ENCODE measurements around the gene MCM3.

The MCM3 gene

DNA sequence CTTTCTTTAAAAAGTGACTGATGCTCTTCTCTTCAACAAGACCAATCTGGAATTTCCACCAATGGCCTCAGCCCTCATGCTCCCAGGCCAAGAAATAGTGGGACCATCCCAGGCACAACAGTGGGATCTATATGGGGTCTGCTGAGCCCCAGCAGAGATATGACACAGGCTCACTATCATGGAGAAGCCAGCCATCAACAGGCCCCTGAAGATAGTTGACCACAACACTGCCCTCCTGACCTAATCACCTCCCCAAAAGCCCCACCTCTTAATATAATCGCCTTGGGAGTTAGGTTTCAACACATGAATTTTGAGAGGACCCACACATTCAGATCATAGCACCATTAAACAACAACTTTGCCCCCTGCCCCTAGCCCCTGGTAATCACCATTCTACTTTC is 16.8 kb upstream of the MCM3 start:
- DNase-seq, result no peak

GRCh38 chr6:52300489-52300931 is 16.0 kb upstream of the MCM3 start:
- DNase-seq, result no peak

GRCh38 chr6:52299653-52300052 is 15.1 kb upstream of the MCM3 start:
- no peak for DNase-seq

DNA sequence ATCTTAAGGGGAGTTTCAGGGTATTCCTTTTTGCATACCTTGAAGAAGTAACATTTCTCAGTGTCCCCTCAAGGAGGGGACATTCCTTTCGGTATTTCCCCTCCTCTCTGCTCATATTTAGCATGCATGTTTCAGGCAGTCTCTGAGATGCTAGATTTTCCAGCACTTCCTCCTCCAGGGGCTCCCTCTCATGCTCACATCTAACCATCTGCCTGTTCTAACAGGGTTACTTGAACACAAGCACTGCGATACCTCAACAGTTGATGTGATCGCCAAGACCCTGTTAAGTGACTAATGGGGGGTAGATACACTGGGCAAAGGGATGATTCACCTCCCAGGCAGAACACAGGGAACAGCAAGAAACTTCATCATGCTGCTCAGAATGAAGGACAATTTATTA is 12.9 kb upstream of the MCM3 start:
- no peak for DNase-seq

- no peak for DNase-seq
These were observed 8.5 kb upstream of the MCM3 start for GRCh38 chr6:52293067-52293466.

GRCh38 chr6:52288841-52289240 is 4.3 kb upstream of the MCM3 start:
- no peak for DNase-seq

- DNase-seq, result no peak
These were observed 3.7 kb upstream of the MCM3 start for GRCh38 chr6:52288216-52288615.

GRCh38 chr6:52286798-52287432 is 2.4 kb upstream of the MCM3 start:
- peak; percentile 53 to 67 for DNase-seq

GRCh38 chr6:52285177-52286068 is 881 bp upstream of the MCM3 start:
- peak in 1 of 2 donors; percentile 58 for DNase-seq

DNA sequence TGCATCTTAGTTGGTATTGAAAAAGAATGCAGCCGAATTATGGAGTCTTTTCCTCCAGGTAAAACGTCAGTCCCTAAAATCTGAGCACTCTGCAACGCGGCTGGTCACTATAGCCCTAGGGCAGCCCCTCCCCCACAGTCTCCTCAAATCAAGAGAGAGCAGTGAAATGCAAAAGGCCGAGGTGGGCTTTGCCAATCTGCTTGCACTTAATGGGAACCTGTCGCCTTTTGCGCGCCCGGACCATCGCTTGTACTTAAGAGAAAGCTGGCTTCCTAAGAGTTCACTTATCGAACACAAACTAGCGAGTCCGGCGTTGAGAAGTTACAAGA is 447 bp downstream of the MCM3 start:
- no peak for DNase-seq

DNA sequence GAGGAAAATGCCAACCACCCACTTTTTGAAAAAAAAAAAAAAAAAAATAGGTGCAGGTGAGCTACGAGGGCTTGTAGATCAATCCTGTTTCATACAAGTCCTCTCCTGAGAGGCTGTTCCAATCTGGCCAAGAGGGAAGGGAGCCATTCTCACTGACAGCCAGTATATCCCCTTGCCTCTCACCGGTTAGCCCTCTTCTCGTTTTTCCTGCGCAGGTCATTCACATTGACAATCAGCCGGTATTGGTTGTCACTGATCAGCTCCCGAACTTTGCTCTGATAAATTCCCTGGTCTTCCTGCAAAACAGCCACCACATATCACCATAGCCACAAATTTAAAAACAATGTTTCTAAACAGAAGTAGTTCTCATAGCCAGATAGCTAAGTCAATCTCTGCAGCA is 1.4 kb downstream of the MCM3 start:
- DNase-seq, result no peak

GRCh38 chr6:52276130-52276529 is 8.4 kb downstream of the MCM3 start:
- no peak for DNase-seq

DNA sequence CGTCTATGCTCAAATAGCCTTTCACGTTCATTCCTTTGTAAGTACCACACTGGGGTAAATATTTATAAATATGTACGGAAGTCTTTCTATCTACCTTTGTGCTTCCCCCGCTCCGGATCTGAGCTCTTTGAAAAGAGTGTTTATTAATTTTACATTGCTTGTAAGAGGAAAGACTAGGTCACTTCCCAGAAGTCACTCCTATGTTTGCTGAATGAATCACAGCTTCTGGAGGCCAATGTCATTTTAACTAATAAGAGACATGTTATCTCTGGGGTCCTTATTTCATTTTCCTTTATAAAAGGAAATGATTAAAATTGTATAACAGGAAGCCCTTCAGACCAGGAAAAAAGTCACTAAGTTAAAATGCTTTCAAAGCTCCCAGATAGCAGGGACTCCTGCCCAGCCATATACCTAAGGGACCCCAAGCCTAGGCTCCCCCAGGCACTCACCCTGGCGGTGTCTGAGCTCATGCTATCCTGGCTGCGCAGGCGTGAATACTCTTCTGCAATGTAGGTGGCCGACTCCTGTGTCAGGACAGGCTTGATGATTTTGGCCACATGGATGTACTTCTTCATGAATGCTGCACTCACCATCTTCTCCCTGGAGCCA is 12.6 kb downstream of the MCM3 start:
- no peak for DNase-seq

DNA sequence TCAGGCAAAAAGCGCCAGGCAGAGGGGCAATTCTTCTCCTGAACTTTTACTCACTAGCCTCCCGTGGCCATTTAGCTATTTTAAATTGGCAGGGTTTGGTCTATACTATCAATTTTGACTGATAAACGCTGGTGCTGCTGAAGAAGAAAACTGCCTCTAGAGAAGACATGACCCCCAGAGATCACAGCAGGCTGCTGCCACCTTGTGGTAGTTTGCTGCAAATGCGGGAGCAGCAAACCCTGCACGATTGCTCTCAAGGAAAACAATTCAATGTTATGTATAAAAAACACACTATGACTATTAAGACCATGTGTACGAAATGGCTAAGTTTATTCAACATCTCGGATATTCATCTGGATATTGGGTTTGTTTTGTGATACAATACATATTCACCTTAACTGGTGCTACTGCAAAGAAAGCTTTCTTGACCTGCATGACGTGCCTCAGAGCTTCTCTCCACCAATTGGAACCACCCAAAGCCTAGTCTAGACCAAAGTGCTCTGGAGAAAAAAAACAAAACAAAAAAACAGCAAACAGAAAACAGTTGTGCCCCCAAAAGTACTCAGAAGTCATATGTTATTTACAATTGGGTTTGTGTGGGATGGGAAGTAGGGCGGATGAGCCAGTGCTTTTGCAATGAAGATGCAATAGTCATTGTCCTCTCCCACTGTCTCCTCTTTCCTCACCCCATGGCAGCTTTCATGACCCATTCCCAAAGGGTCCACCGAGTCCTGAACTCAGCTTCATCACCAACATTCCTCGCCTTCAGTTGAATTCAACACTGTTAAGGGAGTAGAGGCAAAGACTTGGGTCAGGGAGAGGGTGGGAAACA is 20.6 kb downstream of the MCM3 start:
- DNase-seq, result peak; percentile 66 to 77

- DNase-seq, result no peak
These were observed 21.8 kb downstream of the MCM3 start for GRCh38 chr6:52262620-52263344.

DNA sequence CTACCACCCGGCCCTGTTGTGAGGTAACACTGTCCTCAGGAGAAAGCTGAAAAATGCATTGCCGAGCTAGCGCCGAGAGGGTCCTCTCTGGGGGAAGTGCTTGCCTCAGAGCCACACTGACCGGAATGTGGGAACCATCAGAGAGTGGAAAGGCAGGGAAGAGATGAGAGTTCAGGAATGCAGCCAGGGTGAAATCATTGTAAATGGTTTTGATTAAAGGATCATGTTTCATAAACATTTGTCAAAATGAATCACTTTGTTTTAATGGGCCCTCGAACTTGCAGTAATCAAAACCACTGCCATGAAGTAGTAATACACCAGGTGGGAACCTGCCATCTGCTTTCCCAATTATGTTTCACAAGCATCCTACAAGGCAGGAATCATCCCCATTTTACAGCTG is 23.3 kb downstream of the MCM3 start:
- DNase-seq, result no peak

DNA sequence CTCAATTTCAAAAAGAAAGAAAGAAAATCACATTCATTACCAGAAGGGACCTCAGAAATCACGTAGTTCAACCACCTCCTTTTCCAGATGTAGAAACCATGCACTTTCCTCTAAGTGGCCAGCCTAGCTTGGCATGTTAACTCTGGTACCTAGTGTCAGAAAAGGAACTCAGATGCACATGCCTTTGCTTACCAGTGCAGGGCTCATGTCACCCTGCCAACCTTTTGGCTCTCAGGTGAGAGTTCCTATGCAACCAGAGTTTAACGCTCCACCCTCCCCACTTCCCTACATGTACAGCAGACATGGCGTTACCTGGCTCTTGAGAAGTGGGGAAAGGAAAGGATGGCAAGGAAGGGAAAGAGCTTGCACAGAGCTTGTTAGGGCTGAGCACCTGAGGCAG is 23.9 kb downstream of the MCM3 start:
- DNase-seq, result no peak

DNA sequence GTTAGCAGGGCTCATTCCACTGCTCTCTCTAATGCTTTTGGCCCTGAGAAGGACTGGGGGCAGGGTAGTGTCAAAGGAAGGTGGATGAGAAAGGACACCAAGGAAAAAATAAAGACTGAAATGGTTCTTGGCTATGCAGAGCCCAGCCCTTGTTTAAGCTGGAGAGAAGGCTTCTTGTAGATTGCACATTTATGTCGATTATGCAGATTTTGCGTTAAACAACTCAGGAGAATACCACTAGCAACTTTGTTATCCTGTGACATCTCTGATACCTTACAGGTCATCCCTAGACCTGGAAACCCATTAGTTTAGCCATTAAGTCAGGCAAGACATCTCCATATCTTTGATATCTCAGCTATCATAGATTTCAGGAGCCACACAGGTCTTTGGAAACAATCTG is 29.1 kb downstream of the MCM3 start:
- no peak for DNase-seq

DNA sequence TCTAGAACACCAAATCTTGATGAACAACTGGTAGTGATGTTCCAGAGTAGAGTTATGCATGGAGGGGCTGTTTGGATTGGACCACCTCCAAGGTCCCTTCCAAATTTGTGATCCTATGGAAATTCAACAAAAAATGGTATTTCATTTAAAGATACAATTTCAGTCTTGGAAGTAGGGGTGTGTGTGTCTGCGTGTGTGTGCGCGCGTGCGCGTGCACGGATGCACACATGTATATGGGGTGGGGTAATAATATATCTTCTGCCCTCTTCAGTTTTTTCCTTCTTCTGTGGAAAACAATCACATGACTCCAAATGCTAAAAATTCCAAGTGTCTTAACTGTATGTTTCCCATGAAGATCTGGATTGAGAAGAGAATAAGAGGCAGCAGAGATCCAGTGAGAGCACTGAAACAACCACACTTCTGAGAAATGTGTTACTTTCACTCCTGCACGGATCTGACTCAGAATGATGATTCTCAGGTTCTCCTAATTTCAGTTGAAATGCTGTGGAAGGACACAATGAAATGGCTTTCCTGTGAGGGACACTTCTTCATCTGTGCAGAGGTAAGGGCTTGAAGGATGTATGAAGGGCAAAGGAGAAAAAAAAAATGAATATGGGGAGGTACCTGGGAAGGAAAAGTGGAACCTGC is 29.7 kb downstream of the MCM3 start:
- DNase-seq, result no peak

DNA sequence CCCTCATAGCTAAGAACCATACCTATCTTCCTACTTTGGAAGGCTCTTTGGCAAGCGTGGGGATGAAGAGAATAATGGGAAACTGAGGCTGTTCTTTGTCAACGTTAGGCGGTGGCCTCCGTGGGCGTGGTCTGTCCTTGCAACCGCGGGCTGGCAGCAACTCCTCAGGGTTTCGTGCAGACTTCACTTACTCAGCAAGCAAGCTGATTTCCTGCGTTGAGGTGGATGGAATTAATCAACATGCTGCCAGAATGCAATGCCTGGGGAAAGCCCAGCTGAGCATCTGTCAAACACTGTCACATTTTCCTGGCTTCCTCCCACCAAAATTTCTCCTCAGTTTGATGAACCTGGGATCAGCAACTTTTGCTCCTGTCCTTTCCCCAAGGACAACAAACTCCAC is 31.0 kb downstream of the MCM3 start:
- no peak for DNase-seq

DNA sequence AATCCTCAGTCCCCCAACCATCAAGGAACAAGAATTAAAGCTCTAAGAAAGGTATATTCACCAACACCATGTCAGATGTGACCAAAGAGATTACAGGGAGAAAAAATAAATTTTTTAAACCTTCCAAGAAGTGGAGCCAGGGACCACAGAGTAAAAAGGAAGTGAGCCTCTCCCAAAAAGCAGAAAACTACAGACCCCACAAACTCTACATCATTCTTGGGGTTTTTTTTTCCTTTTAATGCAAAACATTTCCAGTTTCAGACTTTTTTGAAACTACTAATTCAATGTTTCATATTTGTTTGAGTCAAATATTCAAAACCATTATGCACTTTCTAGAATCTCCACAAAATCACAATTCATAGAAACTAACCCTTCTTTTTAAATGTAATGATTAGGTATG is 33.4 kb downstream of the MCM3 start:
- DNase-seq, result no peak

- no peak for DNase-seq
These were observed 35.5 kb downstream of the MCM3 start for GRCh38 chr6:52249078-52249477.
